Erythroblast (primary cell): ENCODE results near the gene SMPDL3A.

Source experiments
- GATA1 ChIP-seq: IDR thresholded peaks from 2 replicates; pipeline ENCODE4 v1.6.1; 2011; ENCODE audit warnings: low read depth, mild to moderate bottlenecking, control low read depth, low read length, moderate library complexity
- POLR2A ChIP-seq: IDR thresholded peaks from 2 replicates; pipeline ENCODE4 v1.6.1; 2011; ENCODE audit warnings: mild to moderate bottlenecking, low read length

- TF ChIP-seq POLR2A (no peak), GATA1 (no peak)
Observed at GRCh38 chr6:122806291-122806690, 17.2 kb downstream of the SMPDL3A start.
